Measurements from ENCODE around the gene APOL1.

Gene APOL1

DNA sequence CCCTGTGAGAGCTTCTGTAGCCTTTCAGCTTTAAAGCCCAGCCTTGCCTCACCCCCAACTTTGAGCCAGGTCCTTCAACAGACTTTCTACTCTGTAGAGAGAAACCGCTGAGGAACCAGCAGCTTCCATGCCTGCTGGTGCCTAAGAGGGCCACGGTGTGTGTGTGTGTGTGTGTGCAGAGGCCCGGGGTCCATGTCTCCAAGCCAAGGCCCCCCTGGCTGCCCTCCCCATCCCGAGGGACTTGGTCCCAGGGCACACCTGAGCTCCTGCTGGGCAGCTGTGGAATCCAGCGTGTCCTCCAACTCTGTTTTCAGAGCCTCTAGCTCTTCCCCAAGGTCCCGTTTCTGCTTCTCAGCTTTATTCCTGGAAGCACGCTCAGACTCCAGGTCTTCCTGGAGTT lies 42.3 kb downstream of the APOL1 start:
- FAIRE-seq = no peak

- FAIRE-seq = no peak
Measured at GRCh38 chr22:36296690-36297089, 43.8 kb downstream of the APOL1 start.

- FAIRE-seq = no peak
Measured at GRCh38 chr22:36297568-36297967, 44.6 kb downstream of the APOL1 start.

GRCh38 chr22:36298118-36298517 lies 45.2 kb downstream of the APOL1 start:
- FAIRE-seq = no peak

DNA sequence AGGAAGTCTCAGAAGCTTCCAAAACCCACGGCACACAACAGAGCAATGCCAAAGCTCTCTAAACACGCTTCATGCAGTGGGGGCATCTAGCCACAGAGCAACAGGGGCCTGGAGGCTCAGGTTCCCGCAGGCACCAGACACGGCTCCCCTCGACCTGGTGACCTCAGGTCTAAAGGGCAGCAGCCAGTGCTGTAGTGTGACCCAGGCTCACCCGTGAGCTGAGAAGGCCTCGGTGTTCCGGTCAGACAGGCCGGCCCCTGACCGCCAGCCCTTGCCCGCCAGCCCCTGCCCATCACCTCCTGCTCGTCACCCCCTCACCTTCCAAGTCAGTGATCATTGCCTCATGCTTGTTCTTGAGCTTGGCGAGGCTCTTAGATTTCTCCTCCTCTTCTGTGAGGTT lies 45.7 kb downstream of the APOL1 start:
- no peak for FAIRE-seq

DNA sequence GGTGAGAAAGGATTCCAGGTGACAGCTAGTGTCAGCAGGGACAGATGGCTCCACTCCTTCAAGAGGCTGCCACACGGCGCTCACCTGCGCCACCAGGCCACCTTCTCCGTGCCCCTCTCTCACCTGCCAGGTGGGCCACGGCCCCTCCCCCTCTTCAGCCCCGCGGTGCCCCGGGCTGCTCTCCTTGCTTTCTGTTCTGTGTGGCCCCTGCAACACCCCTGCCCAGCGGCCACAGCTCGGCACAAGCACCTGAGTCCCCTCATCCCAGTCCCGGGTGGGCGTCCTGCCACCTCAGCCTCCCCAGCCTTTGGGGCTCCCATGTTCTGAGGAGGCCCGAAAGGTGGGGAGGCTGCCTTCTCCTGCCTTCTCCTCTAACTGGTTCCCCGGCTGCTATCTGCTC lies 46.4 kb downstream of the APOL1 start:
- FAIRE-seq = no peak

GRCh38 chr22:36299911-36300310 lies 47.0 kb downstream of the APOL1 start:
- no peak for FAIRE-seq

GRCh38 chr22:36300396-36301212 lies 47.7 kb downstream of the APOL1 start:
- no peak for FAIRE-seq

DNA sequence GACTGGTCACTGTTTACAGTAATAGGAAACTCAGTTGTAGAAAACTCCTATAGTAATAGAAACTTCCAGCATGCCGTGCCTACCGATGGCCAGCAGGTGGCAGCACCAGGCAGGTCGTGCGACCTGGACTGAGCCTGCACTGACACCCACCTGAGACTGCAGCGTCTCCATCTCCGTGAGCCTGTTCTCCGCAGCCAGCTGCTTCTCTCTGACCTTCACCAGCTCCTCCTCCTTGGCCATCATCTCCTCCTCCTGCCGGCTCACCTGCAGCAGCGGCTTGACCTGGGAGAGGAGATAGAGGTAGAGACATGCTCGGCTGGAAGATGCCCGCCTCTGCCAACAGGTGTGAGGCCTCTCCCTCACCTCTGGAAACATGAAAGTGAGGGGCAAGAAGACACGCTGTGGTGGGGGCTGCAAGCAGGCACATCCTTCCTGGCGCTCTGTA lies 48.5 kb downstream of the APOL1 start:
- FAIRE-seq = no peak

- no peak for FAIRE-seq
Measured at GRCh38 chr22:36301851-36302250, 48.9 kb downstream of the APOL1 start.

- no peak for FAIRE-seq
Measured at GRCh38 chr22:36302439-36303114, 49.6 kb downstream of the APOL1 start.

GRCh38 chr22:36303115-36303467 lies 50.2 kb downstream of the APOL1 start:
- FAIRE-seq = no peak

GRCh38 chr22:36303874-36304273 lies 50.9 kb downstream of the APOL1 start:
- FAIRE-seq = no peak

DNA sequence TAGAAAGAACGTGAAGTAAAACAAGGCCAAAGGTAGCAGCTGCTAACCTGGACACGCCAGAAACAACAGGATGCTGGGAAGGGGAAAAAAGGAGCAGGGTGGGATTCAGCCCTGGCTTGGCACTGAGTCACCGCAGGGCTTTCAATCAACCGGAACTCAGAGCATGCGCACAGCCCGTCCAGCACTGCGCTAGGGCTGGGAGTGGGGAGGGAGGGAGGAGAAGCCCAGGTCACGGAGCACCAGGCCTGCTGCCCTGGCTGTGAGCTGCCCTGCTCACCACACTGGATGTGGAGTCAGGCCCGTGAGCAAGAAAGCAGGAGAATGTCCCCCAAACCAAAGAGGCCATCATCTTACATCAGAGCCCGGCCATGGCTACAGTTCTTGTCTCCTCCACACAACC lies 51.5 kb downstream of the APOL1 start:
- no peak for FAIRE-seq

- no peak for FAIRE-seq
Measured at GRCh38 chr22:36305813-36306212, 52.9 kb downstream of the APOL1 start.

- no peak for FAIRE-seq
Measured at GRCh38 chr22:36306227-36306626, 53.3 kb downstream of the APOL1 start.

DNA sequence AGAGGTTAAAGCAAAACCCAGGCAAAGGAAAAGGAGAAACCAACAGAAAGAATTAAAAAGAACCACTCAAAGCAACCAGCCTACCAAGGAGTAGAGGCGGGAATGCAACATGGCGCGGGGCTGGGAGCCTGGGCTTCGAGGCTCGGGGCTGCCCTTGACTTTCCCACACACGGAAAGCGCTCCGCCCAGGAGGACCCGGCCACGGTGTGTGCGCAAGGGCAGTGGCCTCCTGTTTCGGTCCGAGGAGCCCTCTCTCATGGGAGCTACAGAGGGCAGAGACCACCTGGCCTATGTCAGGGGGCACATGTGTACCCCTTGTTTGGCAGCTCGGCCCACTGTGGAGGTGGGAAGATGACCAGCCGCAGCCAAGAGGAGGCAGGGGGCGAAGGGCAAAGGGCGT lies 55.9 kb downstream of the APOL1 start:
- no peak for FAIRE-seq

DNA sequence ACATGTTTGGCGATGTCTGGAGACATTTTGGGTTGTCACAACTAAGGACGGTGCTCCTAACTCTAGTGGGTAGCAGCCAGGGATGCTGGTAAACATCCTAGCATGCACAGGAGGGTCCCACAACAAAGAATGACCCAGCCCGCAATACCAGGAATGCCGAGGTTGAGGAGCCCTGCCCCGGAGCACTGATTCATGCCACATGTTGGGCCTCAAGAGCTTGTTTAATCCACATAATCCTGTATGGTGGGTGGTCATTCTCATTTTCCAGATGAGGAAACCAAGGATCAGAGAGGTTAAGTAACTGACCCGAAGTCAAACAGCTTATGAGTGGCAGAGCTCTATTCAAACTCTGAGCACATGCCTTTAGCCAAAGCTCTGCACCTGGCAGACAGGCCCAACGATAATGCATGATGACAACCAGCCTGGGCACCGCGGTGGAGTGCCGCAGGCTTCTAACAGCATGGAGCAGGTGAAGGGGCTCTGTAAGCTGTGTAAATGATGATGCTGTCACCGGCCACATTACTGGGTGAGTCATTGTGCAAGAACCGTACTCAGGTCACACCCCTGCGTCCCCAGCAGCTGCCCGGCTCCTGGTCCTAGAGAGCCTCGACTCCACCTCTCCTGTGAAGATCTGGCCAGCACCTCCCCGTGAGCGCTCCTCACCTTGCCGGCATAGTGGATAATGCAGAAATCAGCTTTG lies 58.6 kb downstream of the APOL1 start:
- FAIRE-seq = no peak

GRCh38 chr22:36315325-36315724 lies 62.4 kb downstream of the APOL1 start:
- no peak for FAIRE-seq

DNA sequence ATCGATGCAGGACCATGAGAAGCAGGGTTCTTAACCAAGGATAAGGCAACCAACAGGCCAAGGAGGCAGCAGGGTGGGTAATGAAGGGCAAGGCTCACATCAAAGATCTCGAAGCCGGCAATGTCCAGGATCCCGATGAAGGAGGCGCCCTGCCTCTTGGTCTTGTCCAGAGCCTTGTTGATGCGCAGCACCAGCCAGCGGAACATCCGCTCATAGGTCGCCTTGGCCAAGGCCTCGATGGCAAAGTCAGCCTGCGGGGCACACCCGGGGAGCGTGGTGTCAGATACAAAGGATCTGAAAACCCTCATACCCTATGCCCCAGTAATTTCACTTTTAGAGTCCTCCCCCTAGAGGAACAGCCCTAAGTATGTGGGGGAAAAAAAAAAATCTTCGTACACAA lies 63.5 kb downstream of the APOL1 start:
- FAIRE-seq = no peak
